Colon (tissue), 2 donors: Measurements from ENCODE around the gene FGF23.

Experiments used
- FAIRE-seq: peaks from 2 replicates; lab custom pipeline; 2012; peaks lifted over from hg19 to GRCh38; lab: Jason Lieb, UNC
- donor health status: control.
- donor health status: control.

Gene FGF23

DNA sequence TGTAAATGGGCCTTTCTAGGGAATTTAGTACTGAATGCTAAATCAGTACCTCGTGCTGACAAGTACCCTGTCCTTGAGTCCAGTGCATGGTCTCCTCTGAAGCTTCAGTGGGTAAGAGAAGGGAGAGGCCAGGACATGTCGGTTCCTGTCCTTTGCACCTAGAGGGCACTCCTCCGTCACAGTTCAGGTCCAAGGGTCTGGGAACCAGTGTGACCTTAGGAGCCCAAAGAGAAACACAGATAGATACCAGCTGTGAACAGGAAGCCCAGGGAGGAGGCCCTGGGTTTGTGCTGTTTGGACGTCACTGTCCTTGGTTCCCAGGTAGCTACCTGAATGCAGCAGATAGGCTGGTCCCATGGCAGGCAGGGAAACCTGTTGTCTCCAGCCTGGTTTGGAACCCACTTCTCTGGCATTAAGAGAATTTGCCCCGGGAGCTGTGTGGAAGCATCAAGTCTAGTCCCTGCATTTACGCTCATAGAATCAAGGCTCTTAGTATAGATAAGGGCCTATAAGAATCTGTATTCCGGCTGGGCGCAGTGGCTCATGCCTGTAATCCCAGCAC is 3.9 kb upstream of the FGF23 start:
- FAIRE-seq, result no peak

DNA sequence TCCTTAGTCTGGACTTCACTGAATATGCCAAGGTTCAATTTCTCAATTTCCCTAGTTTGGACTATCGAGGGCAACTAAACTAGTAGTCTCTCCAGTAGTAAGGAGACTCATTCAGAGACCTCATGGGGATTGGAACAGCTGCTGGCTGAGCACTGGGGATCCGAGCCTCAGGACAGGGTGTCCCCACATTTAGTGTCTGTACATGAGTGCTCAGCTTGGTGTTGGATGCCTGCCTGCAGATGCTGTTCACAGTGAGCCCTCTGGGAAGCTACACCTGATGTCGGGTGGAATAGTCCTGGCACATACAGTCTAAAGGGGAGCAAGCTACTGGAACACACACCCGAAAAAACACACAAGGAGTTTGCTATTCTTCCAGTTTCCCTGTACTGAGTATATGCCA is 820 bp upstream of the FGF23 start:
- no peak for FAIRE-seq

DNA sequence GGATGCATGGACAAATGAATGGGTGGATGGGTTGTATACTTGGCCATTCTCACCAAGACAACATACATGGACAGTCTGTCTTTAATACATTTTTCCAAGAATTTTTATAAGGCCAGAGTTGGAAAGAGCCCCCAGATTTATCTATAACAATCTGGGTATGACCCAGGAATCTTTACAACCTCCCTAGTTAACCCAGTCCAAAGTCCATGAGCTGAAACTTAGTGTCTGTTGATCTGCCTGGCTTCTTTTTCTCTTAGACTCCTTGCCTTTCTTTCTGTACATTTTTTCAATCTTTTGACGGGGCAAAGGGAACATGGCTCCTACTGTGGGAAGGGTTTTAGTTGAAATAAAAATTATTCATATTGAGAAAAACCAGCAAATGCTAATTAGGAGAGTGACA is 740 bp downstream of the FGF23 start:
- FAIRE-seq, result no peak

DNA sequence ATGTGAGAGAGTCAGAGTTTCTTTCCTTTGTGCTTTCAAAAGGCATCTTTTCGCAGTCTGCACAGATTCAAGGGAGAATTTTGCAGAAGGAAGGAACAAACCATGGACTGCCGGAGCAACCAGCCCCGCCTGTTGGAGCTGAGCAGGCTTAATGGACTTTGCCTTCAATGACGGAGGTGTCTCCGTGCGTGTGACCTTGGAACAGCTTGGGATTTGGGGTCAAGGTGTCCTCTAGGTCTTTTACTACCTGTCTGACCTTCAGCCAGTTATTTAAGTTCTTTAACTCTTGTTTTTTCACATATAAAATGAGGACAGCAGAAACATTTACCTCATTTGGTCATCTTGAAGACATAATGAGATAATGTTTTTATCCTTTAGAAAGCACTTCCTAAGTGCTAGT is 4.1 kb downstream of the FGF23 start:
- FAIRE-seq, result no peak

DNA sequence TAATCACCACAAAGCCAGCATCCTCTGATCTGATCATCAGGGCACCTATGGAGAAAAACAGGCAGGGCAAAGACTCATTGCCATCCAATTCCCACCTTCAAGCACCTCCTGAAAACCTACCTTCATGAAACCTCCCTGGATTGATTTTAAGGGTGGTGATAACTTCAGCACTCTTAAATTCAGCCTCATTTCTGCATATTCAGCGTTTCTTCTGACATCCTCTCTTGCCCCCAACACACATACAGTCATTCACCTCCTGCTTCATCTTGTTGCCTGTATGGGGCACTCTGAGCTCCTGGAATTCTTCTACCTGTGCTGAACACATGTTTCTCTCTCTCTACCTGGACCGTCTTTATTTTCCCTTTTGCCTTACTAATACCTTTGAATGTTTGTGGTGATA is 6.9 kb downstream of the FGF23 start:
- no peak for FAIRE-seq

DNA sequence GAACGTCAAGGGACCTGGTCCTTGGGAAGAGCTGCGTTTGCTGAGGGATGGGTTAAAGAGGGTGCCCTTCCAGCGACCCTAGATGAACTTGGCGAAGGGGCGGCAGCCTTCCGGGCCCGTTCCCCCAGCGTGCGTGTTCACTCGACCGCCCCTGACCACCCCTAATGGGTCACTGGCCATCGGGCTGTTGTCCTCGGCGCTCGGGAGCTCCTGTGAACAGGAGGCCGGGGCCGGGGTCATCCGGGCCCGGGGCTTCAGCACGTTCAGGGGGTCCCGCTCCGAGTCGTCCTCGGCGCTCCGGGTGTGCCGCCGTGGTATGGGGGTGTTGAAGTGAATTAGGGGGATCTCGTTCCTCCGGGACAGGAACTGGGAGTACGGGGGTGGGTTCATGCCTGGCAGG is 9.2 kb downstream of the FGF23 start:
- FAIRE-seq, result no peak

DNA sequence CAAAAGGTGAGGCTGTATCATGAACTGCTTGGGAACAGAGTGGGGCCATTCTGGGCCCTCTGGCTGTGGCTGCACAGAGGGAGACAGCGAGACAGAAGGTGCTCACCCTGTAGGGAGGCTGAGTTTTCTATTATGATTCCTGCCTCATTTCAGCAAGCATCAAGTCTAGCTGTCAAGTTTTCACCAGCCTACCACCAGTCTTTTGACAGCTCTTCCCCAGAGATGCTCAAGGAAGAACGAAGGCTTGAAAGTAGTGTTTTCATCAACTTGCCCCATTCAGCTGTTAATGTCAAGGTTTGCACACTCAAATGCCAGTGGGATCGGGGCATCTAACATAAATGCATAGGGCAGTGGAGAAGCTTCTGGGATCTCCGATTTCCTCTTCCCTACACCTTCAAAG is 10.0 kb downstream of the FGF23 start:
- no peak for FAIRE-seq

DNA sequence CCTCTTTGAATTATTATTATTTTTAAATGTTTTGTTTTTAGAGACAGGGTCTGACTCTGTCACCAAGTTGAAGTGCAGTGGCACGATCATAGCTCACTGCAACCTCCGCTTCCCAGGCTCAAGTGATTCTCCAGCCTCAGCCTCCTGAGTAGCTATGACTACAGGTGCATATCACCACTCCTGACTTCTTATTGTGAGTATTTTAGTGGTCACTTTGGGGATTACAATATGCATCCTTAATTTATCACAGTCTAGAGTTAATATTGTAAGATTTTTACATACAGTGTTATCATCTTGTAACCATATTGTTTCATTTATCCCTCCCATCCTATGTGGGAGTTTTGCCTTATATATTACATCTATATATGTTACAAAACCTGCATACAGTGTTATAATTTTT is 13.4 kb downstream of the FGF23 start:
- no peak for FAIRE-seq

DNA sequence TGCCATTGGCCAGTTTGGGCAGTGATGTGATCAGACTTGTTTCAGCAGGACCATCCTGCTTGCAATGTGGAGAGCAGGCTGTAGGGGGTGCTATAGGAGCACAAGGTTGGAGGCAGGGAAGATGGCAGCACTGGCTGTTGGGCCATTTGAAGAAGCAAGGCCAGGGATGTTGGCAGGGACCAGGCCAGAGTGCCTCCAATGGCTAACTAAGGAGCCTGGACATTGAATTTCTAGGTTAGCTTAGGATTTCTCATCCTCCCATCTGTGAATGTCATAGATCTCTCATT is 23.5 kb downstream of the FGF23 start:
- no peak for FAIRE-seq

DNA sequence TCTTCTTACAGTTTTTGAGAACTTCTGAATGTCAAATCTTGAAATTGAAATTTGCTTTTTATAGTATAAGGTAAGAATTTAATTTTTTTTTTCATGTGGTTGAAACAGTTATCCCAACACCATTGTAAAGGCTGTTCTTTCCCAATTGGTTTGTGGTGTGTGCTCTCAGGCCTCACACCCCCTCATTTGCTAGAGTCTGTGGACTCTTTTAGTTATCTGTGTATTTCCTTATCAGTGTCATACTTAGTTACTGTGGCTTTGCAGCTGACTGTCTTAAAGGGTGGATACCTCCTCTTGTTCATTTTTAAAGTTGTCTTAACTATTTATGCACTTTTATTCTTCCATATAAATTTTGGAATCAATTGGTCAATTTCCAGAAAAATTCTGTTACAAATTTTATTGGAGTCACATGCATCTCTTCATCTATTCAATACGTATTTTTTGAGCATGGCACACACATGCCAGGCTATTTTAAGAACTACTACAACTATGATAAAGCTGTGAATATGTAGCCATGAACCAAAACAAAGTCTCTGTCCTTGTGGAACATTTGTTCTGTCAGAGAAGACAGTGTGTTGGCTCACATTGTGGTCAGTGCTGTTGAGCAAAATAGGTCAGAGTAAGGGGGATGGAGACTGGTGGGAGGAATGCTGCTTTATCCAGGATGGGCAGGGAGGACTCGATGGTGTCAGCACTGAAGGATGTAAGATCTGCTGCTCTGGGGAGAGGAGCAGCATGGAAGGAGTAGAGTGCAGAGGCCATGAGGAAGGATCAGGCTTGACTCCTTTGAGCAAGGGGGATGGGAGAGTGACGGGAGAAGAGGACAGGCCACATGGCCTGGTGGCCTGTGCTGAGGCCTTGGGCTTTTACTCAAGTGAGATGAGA is 24.1 kb downstream of the FGF23 start:
- no peak for FAIRE-seq

DNA sequence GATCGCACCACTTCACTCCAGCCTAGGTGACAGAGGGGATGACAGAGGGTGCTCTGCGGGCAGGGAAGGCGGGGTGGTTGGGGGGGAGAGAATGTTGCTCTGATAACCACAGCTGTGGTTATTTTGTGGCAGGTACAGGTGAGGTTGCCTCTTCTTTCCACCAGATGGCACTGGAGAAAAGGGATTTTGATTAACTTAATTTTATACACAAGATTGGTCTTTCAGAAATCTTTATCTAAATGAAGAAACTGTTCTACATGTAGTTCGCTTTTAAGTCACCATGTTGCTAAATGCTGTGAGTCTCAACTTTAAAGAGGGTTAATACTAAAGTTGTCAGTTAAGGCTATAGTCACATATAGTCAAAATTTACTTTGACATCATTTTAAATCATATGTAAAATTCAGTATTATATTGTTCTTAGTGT is 25.7 kb downstream of the FGF23 start:
- peak; percentile 28 for FAIRE-seq

DNA sequence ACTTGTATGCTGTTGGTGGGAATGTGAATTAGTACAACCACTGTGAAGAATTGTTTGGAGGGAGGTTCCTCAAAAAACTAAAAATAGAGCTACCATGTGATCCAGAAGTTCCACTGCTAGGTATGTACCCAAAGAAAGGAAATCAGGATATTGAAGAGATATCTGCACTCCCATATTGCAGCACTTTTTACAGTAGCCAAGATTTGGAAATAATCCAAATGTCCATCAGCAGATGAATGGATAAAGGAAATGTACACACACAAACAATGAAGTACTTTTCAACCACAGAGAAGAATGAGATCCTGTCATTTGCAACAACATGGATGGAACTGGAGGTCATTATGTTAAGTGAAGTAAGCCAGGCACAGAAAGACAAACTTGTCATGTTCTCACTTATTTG is 32.6 kb downstream of the FGF23 start:
- no peak for FAIRE-seq

DNA sequence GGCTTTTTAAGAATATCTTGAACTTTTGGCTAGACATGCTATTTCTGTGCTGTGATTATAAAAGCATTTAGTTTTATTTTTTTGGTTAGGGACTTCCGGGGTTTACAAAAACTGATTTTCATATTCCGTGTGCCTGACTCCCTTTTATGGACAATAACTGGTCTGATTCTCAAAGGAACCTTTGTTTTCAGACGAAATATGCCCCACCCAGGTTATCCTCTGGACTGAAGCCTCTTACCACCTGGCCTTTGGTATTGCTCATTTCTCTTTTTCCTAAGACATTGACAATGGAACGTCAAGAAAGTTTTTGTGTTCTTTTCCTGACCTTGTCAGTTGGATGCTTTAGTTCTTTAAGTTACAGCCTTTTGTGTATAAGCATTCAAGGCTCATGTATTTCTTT is 47.7 kb downstream of the FGF23 start:
- no peak for FAIRE-seq

DNA sequence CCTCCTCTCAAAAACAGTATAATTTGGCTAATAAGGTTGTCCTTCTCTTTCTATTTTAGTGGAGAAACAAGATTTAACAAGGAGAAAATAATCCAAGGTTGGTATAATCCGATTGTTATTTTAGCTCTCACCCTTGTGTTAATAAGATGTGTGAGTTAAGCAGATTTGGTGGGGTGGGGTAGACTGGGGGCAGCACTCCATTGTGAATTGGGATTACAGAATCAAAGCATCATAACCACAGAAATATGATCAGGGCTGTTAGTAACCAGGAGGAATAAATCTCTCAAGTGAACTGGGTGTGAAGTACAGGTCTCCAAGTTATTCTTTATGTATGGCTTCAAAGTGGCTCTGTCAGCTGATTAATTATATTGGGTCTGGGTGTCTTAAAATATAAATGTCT is 48.3 kb downstream of the FGF23 start:
- FAIRE-seq, result no peak

DNA sequence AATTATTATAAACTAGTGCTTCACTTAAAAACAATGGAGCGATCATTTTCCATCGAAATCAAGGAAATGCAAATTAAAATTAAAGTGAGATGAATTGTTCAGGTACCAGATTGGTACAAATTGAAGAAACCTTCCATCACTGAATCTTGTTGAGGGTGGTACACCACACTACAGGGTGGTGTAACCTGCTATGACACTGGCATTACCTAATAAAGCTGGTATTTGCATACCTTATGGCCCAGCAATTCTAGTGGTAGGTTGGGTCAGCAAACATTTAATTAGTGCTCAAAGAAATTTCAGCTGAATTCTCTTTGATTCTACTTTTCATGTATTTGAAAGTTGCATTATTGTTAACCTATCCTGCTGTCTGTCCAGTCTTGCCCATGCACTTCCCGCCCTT is 49.3 kb downstream of the FGF23 start:
- FAIRE-seq, result no peak

DNA sequence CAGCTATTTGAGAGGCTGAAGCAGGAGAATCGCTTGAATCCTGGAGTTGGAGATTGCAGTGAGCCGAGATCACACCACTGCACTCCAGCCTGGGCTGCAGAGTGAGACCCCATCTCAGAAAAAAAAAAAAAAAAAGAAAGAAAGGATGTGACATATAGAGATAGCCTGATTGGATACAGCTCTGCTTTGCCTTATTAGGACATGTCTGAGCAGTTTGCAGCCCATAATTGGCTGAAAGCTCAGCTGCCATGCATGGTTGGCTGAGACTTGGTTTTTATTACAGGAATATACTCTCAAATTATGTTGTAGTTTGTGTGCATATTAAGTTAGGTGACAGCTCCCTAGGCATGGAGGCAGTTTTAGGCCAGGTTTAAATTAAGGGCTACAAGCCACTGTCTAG is 52.2 kb downstream of the FGF23 start:
- FAIRE-seq, result no peak

DNA sequence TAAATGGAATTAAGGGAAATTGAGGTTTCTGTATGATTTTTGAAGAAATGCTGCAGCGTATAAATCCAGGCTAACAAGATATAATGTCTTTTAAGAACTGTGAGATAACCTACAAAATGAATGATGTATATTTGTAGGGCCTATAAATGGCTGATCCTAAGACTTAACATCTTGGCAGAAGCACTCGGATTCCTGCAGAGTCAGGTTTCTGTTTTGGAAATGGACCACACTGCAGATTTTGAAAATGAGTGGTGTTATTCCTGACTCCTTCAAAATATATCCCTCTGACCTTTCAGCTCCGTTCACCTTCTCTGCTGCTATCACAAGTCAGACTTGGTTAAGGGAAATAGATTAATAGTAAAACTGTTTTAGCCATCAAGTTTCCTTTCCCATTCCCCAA is 53.5 kb downstream of the FGF23 start:
- FAIRE-seq, result no peak

DNA sequence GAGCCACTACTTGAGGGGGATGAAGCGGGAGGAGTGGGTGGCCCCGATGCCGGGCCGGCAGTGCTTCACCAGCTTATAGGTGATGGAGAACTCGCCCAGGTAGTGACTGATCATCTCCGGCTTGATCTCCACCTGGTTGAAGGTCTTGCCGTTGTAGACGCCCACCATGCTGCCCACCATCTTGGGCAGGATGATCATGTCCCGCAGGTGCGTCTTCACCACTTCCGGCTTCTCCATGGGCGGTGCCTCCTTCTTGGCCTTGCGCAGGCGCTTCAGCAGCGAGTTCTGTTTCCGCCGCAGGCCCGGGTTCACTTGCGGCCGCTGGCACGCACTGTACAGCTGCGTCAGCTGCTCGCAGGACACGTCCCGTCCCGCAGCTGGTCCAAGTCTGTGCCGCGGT is 55.1 kb downstream of the FGF23 start:
- no peak for FAIRE-seq

DNA sequence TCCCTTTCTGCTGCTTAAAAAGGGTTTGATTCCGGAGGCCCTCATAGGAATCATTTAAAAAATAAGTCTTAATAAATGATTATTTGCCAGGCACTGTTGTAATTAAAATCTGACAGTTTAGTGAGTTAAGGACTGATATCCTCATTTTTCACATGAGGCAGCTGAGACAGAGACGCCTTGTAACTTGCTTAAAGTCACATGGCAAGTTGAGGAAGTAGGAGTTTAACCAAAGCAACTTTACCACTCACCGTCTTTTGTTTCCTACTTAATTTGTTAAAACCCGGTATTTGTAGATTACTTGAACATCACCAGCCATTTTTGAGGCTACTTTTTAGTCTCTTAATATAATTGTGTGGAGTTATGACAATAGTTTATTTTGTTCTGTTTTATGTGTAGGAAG is 56.1 kb downstream of the FGF23 start:
- no peak for FAIRE-seq

DNA sequence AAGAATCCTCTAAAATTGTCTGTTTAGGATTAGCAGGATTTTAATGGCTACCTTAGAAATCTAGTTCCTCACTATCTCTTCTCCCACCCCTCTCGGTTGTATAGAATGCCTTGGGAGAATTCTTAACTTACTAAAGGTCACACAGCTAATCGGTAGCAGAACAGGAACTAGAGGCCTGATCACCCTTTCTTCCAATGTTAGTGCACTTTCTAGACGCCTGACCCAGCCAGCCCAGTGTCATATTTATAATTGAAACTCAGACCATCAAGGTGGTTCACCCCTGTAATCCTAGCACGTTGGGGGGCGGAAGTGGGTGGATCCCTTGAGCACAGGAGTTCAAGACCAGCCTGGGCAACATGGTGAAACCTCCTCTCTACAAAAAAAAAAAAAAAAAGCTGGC is 56.8 kb downstream of the FGF23 start:
- no peak for FAIRE-seq

DNA sequence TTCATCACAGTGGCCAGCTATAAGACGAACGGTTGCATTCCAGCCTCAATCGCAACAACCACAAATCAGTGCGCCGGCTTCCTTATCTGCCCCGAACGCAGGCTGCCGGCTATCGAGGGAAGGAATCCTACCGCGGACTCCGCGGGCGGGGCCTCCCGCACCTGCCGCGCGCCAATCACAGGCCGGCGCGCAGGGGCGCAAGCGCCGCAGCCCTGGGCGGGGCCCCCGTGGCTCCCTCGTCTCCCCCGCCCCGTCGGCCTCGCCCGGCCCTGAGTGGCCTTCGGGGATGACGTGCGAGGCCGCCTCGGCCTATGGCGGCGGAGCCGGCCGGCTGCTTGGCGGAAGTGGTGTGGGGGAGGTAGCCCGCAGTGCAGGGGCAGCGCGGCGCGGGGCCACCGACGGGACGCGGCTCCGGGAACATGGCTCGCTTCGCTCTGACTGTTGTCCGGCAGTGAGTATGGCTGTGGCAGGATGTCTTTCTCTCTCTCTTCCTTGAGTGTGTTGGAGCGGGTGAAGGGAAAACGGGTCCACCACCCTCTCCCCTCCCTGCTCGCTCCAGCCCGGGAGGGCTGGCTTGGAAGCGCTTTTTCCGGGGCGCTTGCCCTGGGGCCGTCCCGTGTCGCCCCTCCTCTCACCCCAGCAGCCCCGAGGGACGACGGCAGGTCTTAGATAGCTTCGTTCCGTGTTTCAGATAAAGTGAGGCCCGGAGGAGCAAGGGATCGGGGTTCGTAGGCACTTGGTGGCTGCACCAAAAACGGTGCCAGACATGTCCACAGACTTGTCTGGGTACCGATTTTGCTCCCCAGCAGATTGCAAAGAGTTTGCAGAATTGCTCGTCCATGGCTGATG is 58.4 kb downstream of the FGF23 start, which contains the start of gene TIGAR:
Gene TIGAR, plus strand, starts transcription at position 361 of the 849 bp plus-strand sequence. Its CDS starts 59 bp downstream, at position 420.
- no peak for FAIRE-seq

DNA sequence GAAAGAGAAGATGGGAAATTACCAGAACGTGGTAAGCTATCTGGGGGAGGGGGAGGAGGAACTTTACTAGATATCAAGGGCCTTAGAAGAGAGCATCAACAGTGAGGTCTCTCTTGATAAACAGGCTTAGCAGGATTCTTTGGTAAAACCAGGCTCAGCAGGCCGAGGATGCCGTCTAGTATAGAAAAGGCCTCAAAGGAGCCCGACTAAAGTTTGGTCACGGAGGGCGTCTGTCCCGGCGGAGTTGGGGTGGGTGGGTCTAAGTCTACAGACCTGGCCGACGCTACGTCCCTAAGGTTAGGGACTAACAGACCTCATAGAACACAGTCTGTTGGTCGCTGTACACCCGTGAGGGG is 59.0 kb downstream of the FGF23 start:
- FAIRE-seq, result no peak
